HG03097 (cell line): Measurements from ENCODE around the gene TXNRD3.
"Not testable (repeated sequence)": the region's sequence is repeated elsewhere in the genome, so short reads cannot be mapped to it uniquely, and the experiment has no call there.

Experiments
- ATAC-seq: cut with Tn5 transposase; IDR thresholded peaks from one replicate; pipeline ENCODE4 v1.9.1; 2021; ENCODE audit not compliant: unreplicated experiment, low FRiP score

Gene TXNRD3

DNA sequence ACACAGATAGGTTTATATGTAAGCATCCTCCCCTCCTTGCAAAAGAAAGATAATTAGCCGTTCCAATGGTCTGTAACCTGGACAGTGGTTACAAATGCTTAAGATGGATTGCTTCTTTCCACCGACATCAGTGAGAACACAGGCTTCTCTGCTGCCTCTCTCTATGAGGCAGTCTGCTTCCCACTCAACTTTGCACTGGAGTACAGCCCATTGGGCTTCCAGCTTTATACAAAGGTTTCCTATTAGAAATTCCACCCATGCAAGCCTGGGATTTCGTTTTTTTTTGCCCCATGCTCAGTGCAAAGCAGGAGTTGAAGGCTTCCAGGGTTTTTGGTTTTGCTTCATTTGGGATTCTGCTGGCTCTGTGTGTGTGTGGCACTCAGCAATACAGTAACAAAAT, 48.9 kb downstream of the TXNRD3 start:
- no peak for ATAC-seq

DNA sequence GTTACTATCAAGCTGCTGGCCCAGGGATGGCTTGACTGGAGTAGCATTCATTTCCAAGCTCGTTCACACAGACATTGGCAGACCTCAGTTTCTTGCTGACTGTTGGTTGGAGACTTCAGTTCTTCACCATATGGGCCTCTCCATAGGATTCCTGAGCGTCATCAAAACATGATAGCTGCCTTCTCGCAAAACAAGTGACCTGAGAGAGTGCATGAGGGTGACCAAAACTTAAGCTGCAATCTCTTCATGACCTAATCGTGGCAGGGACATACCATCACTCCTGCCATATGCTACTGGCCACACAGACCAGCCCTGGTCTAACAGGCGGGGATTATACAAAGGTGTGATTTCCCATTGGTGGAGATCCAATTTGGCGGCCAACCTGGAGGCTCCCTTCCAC, 50.2 kb downstream of the TXNRD3 start:
- ATAC-seq = no peak

DNA sequence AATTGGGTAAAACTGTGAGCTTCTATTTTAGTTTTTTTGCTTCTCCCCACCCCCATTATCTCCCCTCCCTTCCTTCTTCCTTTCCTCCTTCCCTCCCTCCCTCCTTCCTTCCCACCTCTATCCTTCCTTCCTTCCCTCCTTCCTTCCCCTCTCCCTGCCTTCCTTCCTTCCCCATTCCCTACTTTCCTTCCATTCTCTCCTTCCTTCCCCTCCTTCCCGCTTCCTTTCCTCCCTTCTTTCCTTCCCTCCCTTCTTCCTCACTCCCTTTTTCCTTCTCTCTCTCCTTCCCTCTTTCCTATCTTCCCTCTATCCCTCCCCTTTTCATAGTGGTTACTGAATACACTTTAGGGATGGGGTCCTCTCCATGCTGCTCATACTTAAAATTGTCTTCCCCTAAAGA, 55.8 kb downstream of the TXNRD3 start:
- ATAC-seq = no peak

DNA sequence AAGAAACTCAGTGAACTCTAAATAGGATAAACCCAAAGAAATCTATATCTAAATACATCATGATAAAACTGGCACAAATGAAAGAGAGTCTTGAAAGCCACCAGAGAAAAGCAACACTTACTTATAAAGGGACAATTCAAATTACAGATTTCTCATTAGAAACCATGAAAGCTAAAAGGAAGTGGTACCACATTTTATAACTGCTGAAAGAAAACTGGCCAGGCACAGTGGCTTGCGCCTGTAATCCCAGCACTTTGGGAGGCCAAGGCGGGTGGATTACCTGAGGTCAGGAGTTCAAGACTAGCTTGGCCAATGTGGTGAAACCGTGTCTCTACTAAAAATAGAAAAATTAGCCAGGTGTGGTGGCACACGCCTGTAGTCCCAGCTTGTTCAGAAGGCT, 59.4 kb downstream of the TXNRD3 start:
- not testable (repeated sequence) for ATAC-seq

DNA sequence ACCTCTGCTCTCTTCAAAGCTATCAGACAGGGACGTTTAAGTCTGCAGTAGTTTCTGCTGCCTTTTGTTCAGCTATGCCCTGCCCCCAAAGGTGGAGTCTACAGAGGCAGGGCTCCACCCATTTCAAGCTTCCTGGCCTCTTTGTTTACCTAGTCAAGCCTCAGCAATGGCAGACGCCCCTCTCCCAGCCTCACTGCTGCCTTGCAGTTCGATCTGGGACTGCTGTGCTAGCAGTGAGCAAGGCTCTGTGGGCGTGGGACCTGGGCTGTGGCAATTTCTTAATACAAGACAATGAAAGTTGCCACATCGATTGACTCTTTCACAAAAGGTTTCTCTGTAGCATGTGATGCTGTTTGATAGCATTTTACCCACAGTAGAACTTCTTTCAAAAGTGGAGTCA, 63.4 kb downstream of the TXNRD3 start:
- ATAC-seq = not testable (repeated sequence)

DNA sequence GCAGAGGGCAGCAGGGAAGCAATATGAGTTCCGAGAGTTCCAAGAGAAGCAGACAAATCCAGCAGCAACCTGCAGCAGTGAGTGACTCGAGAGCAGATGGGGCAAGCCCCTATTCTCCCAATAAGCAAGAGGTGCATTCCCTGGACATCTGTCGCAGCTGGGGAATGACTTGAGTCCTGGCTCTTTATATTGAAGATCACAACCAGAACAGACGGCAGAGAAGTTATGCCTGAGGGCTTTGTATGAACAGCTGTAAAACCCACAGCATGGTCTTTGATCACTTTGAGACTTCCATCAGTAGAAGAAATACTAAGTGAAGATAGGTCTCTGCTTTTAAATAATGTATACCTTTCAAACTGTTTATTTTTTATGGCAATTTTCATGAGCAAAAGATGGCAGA, 72.6 kb downstream of the TXNRD3 start:
- no peak for ATAC-seq

DNA sequence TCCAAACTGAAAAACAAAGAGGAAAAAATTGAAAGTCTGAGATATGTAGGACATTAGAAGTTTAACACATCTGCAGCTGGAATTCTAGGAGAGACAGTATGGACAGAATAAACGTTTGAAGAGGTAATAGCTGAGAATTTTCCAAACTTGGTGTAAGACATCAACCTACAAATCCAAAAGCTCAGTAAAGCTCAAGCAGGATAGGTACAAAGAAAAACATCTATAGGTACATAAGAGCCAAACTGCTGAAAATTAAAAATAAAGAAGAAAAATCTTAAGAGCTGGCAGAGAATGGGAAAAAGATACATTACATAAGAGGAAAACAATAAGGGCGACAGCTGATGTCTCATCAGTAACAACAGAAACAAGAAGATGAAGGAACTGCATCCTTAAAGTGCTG, 73.4 kb downstream of the TXNRD3 start:
- no peak for ATAC-seq

DNA sequence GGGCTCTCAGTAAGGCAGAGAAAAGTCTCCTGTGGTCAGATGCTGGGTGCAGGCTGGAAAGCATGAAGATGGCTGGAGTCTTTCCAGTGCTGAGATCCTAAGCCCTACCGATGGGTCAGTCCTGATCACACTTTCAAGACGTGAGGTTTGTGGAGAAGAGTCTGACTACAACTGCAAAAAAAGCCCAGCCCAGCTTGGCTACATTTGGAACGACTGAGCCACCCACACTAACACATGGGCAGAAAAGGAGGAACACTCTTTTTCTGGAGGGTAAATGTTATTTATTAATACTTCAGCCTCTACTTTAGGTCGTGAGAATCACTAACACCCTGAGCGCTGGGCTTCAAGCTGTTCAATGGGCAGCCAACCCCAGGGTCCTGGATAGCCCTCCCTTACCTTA, 74.2 kb downstream of the TXNRD3 start:
- ATAC-seq = no peak

DNA sequence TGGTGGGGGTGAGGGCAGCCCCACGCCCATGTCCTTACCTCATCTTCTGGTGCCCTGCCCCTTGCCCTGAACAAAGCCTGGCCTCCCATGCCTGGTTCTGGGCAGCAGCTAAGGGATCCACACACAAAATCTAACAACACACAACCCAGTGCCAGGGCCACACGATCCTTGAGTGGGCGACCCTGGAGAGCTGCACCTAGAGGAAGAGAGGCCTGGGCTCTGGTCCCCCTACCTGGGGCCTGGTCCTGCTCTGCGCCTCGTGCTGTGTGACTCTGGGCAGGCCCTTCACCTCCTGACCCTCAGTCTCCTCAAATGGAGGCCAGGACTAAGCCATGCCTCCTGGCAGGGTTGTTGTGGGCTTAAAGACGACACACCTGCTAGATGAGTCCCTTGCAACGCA, 76.2 kb downstream of the TXNRD3 start:
- no peak for ATAC-seq

DNA sequence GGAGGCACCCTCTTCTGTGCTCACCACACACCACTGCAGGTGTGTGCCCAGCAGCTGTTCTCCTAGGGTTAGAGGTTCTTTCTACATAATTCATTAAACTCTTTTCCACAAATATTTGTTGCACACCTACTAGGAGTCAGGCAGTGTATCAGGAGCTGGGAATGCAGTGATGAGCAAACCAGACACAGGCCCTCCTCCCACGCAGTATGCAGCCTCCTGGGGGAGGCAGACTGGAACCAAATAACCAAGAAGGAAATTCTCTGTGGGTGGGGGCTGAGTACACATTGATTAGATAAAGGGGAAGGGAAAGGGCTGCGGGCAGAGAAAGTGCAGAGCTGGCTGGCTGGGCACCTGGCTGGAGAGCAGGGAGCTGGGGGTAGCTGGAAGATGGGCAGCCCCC, 77.7 kb downstream of the TXNRD3 start:
- ATAC-seq = no peak

DNA sequence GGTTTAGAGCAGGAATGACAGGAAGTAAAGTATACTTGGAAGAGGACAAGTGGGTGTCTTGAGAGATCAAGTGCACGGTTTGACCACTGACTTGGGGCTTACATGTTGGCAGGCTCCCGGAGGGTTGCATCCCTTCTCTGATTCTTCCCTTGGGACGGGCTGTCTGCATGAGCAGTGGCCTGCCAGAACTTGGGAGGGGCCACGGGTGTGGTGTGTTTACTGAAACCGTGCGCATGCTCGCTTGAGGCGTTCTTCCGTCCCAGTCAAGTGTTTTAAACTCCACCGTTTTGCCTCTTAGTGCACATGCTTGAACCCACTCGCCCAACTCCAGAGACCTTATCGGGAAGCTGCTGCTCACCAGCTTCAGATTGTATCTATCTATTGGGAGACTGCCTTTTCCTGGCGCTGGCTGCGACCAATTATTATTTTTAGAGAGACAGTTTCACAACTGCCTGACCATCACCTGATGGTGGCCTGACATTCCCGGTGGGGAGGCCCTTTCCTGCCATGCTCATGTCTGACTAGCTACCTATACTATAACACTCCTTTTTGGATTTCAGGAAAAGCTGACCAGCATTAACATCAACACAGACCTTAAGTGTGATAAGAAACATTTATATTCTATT, 81.3 kb downstream of the TXNRD3 start:
- ATAC-seq = no peak

DNA sequence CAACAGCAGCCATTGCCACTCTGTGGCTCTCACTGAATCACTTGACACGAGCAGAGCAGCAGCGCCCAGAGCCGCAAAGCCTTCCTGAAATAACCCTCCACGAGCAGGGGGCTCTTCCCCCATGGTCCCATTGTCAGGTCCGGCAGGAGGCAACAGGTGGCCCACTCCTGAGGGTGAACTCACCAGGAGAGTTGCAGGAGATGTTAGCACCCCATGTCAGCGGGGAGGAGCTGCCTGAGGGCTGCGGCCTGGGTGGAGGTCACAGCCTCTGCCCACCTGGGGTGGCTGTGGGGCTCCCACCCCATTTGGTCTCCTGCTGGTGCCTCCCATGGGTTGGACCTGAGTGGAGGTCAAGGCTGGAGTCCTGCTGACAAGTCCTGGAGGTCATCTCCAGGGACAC, 83.8 kb downstream of the TXNRD3 start:
- no peak for ATAC-seq

DNA sequence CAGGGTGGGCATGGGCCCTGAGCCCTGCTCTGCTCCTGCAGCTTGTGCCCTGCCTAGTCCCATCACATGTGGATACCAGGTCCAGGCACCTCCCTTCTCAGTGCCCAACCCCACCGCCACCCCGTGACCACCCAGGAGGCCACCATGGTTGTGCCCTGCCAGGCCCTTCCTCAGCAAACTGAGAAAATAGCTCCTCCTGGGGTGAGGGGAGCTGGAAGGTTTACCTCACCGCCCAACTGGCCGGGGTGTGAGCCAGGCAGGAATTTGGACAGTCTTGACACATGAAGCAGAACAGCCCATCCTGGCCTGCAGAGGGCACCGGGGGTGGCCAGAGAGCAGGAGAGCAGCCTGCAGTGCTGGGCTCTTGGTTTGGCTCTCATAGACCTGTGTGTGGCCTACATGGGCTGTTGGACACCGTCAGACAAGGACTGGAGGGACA, 84.8 kb downstream of the TXNRD3 start:
- ATAC-seq = no peak

DNA sequence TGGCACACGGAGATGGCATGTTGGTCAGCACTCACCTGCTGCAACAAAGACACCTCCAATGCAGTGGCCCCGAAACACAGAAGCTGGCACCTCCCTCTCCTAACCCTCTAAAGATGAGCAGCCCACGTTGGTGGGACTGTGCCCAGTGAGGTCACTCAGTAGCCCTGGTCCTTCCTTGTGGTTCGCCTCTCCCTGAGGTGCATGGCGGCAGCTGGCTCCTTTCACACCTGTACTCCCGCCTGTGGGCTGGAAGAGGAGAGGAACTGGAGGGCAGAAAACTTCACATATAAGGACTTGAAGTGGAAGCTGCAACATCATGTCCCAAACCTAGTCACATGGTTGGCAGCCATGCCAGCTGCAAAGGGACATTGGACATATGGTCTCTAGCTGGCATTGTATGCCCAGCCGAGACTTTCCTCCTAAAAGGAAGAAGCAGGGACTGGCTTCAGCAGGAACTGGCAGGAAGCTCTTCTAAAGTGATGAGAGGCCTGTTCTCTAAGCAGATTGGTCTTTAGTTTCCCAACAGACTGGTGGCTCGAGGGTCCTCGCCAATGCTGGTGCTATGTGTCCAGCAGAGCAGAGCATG, 85.4 kb downstream of the TXNRD3 start:
- ATAC-seq = no peak

DNA sequence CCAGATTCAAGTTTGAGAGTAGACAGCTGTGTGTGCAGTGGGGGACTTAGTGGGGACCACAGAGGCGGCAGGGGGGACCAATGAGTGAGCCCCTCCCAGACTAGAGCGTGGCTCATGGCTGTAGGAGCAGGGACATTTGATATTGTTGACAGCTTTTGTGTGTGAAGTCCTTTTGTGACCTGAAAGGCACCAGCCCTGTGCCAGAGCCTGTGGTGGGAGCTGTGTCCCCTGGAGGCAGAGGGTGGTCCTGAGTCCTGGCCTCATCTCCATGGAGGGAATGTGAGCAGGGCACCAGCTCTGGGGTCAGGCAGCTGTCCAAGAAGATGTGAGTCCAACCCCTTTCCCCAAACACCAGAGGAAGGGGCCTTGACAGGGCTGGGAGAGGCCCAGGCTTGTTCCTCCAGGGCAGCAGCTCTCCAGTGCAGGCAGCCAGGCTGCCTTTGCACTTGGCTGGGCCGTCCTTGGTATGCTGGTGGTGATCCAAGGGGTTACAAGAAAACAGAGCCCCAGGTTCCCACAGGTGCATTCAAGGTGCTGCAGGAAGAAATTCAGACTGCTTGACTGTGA, 86.1 kb downstream of the TXNRD3 start:
- ATAC-seq = no peak

DNA sequence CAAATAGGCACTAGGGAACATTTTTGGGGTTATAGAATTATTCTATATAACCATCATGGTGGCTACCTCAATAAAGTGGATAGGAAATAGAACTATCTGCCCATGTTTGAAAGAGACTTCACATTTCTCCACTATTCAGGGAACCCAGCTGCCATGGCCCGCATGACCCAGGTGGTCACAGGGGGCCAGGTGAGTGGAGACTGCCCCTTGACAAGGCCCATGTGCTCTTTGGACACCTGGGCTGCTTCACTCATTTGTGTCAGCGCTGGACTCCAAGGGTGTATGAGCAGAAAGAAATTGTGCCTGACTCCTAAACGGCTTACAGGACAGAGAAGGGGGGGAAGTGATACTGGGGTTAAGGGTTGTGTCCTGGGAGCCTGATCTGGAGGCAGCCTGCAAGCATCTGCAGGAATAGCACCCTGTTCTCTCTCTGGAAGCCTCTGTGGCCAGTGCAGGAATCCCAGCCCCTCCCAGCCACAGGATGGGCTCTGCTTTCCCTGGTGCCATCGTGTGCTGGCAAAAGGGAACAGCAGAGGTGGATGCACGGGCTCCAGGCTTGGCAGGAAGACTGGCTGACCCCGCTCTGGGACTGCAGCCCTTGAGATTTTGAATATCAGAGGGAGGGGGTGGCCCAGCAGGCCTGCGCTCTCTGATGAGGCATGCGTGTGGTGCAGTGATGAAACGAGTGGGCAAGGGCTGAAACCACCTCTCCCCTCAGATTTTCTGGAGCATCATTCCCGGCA, 87.1 kb downstream of the TXNRD3 start:
- no peak for ATAC-seq

DNA sequence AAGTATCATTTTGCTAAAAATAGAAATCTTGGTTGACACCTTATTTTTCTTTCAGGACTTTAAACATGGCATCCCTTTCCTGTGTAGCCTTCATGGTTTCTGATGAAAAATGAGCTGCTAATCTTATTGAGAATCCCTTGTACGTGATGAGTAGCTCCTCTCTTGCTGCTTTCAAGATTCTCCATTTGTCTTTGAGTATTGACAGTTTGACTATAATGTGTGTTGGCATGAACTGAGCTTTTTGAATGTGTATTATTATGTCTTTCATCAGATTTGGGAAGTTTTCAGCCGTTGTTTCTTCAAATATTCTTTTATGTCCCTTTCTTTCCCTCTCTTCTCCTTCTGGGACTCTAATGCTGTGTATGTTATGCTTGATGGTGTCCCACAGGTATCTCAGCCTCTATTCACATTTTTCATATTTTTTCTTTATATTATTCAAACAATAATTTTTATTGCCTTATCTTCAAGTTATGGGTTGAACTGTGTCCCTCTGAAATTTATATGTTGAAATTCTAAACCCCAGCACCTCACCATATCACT, 92.1 kb downstream of the TXNRD3 start:
- no peak for ATAC-seq

DNA sequence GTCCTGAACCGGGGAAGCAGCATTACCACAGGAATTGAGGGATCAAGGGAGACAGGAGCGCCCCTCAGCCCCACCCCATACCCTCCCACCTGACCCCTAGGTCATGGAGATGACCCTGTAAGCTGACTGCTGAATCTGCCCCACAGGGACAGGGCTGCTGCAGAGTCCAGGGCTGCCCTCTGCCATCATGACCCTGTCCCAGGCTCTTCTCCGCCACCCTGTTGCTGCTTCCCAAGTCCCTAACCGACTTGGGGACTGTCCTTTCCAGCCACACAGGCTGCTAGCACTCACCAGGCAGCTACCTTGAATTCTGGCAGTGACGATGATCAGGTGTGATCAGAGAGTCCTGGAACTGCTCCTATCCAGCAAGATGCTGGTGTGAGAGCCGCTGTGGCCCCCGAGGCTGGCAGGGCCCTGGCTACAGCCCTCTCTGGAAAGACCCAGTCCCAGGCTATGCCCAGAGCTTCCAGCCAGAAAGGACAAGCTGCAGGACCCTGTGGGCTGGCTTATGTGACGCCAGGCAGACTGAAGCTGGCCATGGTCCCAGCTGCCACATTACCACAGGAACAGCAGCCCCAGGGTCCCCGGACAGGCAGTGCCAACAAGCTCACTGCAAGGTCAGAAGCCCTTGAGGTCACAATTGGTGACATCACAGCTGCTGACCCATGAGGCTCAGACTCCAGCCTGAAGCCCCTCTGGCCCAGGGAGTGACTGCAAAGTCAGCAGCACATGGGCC, 96.4 kb downstream of the TXNRD3 start, which contains the start of gene C3orf22:
Gene C3orf22 (minus strand): TSS at position 597 of the 736 bp plus-strand sequence. CDS start 5,542 bp downstream, outside the sequence.
- no peak for ATAC-seq

DNA sequence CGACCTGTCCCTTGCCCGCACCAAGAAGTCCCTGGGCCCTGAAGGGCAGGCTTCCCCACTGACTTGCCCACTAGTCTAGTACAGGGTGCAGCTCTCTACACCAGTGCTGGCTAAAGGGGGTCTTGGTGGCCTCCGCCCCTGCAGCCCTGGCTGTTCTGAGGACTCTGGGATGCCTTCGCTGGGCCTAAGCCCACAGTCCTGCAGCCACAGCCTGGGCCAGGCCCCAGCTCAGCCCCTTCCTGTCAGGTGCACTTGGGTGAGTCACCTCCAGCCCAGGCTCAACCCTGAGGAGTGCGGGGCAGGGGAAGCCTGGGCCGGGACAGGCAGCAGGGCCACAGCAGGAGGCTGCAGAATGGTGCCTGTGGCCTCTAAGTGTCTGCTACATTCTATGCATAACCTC, 97.2 kb downstream of the TXNRD3 start:
- ATAC-seq = no peak

DNA sequence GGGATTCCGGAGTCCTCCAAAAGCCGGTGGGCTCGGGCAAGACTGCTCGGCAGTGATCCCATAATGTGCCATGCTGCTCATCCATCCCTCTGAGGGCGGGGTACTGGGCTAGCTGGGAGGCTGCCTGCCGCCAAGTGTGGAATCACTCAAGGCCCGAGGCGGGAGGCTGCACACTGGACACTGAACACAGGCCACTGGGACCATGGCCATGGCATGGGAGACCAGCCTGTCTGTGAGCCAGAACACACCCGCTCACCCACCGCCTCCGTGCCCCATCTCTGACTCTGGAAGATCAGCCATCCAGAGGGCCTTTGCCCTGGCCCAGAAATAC, 97.5 kb downstream of the TXNRD3 start:
- ATAC-seq = no peak
